KMS-11 (cell line): ENCODE data around the gene MED26.
A peak's percentile ranks its signal among the peaks of the same experiment; 100 is the strongest.
"Not testable (repeated sequence)": the region's sequence is repeated elsewhere in the genome, so short reads cannot be mapped to it uniquely, and the experiment has no call there.

ENCODE experiments used
- H2AFZ ChIP-seq: fragments of 200-600 bp; sonication (generic); 2 replicates; pipeline ENCODE4 v1.6.1; 2016; ENCODE audit warnings: antibody characterized with exemption, mixed run types, low read depth
- H3K27ac ChIP-seq: fragments of 200-600 bp; sonication (generic); 2 replicates; pipeline ENCODE4 v1.6.1; 2016; ENCODE audit warnings: mild to moderate bottlenecking, mixed run types
- H3K27me3 ChIP-seq: fragments of 200-600 bp; sonication (generic); 2 replicates; pipeline ENCODE4 v1.6.1; 2017; ENCODE audit warnings: mild to moderate bottlenecking, low read depth, mixed run types, moderate library complexity; ENCODE audit not compliant: insufficient read depth
- H3K36me3 ChIP-seq: fragments of 200-600 bp; sonication (generic); 2 replicates; pipeline ENCODE4 v1.6.1; 2017; ENCODE audit warnings: mild to moderate bottlenecking, mixed run types; ENCODE audit not compliant: insufficient read depth
- H3K4me1 ChIP-seq: fragments of 200-600 bp; sonication (generic); 2 replicates; pipeline ENCODE4 v1.6.1; 2016; ENCODE audit warnings: mild to moderate bottlenecking, low read depth, mixed run types; ENCODE audit not compliant: poor library complexity, severe bottlenecking
- H3K4me2 ChIP-seq: fragments of 200-600 bp; sonication (generic); 2 replicates; pipeline ENCODE4 v1.7.0; 2016; ENCODE audit warnings: mild to moderate bottlenecking, mixed run types
- H3K4me3 ChIP-seq: fragments of 200-600 bp; sonication (generic); IDR thresholded peaks from 2 replicates; pipeline ENCODE4 v1.6.1; 2017; ENCODE audit warnings: low read depth, low read length, mixed read lengths; ENCODE audit not compliant: insufficient read depth
- H3K79me2 ChIP-seq: fragments of 200-600 bp; sonication (generic); 2 replicates; pipeline ENCODE4 v1.6.1; 2016; ENCODE audit warnings: low read depth, mixed run types; ENCODE audit not compliant: insufficient read depth
- H3K9ac ChIP-seq: fragments of 200-600 bp; sonication (generic); 2 replicates; pipeline ENCODE4 v1.6.1; 2016; ENCODE audit warnings: mild to moderate bottlenecking, mixed run types
- H4K20me1 ChIP-seq: fragments of 200-600 bp; sonication (generic); 2 replicates; pipeline ENCODE4 v1.6.1; 2016; ENCODE audit warnings: mild to moderate bottlenecking, mixed run types; ENCODE audit not compliant: insufficient read depth
- TF ChIP-seq, protein P1 (sequence below): fragments of 200-600 bp; sonication (generic); conservative IDR thresholded peaks from 2 replicates; pipeline ENCODE4 v1.6.1; 2017; ENCODE audit warnings: low read depth, mild to moderate bottlenecking, antibody characterized with exemption, low read length, moderate library complexity, mixed read lengths

MED26 gene

DNA sequence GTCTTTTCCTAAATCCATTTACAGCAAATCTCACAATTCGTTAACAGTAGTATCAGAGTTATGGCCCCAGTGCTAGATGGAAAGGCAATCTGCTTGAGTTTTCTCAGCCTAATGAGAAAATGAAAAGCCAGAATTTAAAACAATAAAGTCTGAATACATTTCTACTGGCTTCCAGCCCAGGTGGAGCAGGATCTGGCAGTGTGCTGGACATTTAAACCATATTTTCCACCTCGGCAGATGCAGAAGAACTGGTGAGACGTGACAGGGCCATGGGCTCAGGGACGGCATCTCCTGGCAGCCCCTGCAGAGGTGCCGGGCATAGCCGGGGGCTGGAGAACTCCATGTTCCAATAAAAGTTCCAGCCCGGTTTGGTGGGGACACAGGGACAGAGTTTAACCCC lies 24.9 kb upstream of the MED26 start:
- Histone ChIP-seq H3K4me3 (no peak overlapping the region), H3K4me2 (no peak overlapping the region), H3K79me2 (peaks cover 4% of the 10 kb centered on the region; the same call in 1 of the 2 replicates), H3K36me3 (peaks cover 5% of the 10 kb centered on the region; the same call in 1 of the 2 replicates), H3K27ac (no peak overlapping the region), H4K20me1 (no peaks in the 10 kb centered on the region), H3K27me3 (no peaks in the 10 kb centered on the region), H3K4me1 (peaks cover 7% of the 10 kb centered on the region), H2AFZ (no peak overlapping the region), H3K9ac (no peak overlapping the region)
- TF ChIP-seq, protein P1, sequence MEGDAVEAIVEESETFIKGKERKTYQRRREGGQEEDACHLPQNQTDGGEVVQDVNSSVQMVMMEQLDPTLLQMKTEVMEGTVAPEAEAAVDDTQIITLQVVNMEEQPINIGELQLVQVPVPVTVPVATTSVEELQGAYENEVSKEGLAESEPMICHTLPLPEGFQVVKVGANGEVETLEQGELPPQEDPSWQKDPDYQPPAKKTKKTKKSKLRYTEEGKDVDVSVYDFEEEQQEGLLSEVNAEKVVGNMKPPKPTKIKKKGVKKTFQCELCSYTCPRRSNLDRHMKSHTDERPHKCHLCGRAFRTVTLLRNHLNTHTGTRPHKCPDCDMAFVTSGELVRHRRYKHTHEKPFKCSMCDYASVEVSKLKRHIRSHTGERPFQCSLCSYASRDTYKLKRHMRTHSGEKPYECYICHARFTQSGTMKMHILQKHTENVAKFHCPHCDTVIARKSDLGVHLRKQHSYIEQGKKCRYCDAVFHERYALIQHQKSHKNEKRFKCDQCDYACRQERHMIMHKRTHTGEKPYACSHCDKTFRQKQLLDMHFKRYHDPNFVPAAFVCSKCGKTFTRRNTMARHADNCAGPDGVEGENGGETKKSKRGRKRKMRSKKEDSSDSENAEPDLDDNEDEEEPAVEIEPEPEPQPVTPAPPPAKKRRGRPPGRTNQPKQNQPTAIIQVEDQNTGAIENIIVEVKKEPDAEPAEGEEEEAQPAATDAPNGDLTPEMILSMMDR: no peak

DNA sequence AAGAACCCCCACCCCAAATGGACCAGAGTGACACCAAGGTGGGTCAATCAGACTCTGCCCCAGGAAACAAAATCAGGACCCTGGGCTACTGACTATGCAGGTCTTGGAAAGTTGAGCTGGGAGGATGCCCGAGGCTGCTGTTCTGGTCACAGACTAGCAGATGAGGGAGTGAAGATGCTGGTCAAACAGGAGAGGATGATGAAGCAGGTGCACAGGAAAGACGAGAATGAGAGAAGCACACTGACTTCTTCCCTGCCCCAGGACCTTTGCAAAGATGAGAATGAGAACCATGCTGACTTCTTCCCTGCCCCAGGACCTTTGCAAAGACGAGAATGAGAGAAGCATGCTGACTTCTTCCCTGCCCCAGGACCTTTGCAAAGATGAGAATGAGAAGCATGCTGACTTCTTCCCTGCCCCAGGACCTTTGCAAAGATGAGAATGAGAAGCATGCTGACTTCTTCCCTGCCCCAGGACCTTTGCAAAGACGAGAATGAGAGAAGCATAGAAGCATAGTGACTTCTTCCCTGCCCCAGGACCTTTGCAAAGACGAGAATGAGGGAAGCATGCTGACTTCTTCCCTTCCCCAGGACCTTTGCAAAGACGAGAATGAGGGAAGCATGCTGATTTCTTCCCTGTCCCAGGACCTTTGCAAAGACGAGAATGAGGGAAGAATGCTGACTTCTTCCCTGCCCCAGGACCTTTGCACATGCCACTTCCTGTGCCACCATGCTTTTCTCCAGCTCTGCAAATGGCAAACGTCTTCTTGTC lies 23.6 kb upstream of the MED26 start:
- H3K27ac ChIP-seq, H3K36me3 ChIP-seq, H3K4me3 ChIP-seq, H3K27me3 ChIP-seq, H3K4me2 ChIP-seq, H2AFZ ChIP-seq, H4K20me1 ChIP-seq, H3K79me2 ChIP-seq, H3K9ac ChIP-seq: not testable (repeated sequence)
- H3K4me1 ChIP-seq: peaks cover 12% of the 10 kb centered on the region

DNA sequence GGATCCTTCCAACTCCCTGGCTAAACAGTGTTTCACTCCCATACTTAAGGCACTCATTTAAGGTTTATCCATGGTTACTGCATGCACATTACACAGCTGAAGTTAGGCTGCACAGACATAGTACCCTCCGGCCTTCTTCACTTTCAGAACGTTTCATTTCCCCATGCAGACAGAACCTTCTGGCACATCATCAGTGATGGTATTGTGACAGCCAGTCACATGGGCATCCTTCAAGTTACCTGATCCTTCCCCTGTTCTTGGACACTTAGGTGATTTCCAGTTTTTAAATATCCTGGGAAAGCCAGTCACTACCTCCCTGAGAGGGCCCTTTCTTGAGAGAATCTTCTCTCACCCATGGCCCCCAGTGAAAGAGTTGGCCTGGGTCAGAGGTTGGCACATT lies 22.8 kb upstream of the MED26 start:
- Histone ChIP-seq H3K27me3 (no peaks in the 10 kb centered on the region), H3K4me2 (no peak overlapping the region), H3K4me3 (no peak overlapping the region), H2AFZ (no peak overlapping the region), H3K27ac (no peak overlapping the region), H3K9ac (no peak overlapping the region), H3K4me1 (peaks cover 20% of the 10 kb centered on the region), H4K20me1 (no peaks in the 10 kb centered on the region), H3K79me2 (peaks cover 3% of the 10 kb centered on the region; the same call in 1 of the 2 replicates), H3K36me3 (peaks cover 5% of the 10 kb centered on the region; the same call in 1 of the 2 replicates)
- TF ChIP-seq, protein P1: no peak

DNA sequence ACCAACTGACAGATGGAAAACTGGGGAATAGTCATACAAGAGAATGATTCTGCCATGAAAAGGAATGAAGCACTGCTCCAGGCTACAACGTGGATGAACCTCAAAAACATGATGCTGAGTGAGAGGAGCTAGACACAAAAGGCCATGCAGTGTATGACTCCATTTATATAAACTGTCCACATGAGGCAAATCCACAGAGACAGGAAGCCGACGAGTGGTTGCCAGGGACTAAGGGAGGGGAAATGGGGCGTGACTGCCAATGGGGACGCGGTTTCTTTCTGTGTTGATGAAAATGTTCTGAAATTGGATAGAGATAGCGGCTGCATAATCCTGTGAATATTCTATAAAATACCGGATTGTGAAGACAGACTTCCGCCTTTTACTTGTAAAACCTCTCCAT lies 21.7 kb upstream of the MED26 start:
- no peaks in the 10 kb centered on the region for H4K20me1 ChIP-seq
- H3K36me3 ChIP-seq: peaks cover 5% of the 10 kb centered on the region; the same call in 1 of the 2 replicates
- no peak overlapping the region for H3K27ac ChIP-seq
- H3K79me2 ChIP-seq: peaks cover 14% of the 10 kb centered on the region; the same call in 1 of the 2 replicates
- no peak overlapping the region for H3K4me3 ChIP-seq
- H2AFZ ChIP-seq: no peak overlapping the region
- no peak overlapping the region for H3K4me2 ChIP-seq
- H3K4me1 ChIP-seq: peaks cover 31% of the 10 kb centered on the region
- no peaks in the 10 kb centered on the region for H3K27me3 ChIP-seq
- TF ChIP-seq, protein P1: no peak
- no peak overlapping the region for H3K9ac ChIP-seq

DNA sequence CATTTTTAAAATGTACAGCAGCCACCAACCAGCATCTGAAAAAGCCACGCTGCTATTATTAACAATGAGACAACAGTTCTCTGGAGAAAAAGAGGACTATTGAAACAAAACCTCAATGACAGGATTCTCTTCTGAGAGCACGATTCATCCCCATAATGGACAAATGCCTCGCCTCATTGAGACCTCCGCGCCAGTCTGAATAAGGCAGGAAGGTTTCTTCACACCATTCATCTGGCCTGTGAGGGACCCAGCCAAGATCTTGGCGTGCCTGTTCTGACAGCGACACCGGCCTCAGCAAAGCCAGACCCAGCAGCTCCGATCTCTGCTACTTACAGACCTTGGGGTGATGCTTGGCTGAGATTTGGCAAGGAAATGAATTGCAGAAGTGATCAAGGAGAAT lies 17.1 kb upstream of the MED26 start:
- H3K4me1 ChIP-seq: peaks cover 39% of the 10 kb centered on the region
- no peaks in the 10 kb centered on the region for H3K27me3 ChIP-seq
- H2AFZ ChIP-seq: no peak overlapping the region
- H3K27ac ChIP-seq: no peak overlapping the region; the same call in 1 of the 2 replicates
- H3K9ac ChIP-seq: no peak overlapping the region
- H4K20me1 ChIP-seq: no peaks in the 10 kb centered on the region
- peaks cover 44% of the 10 kb centered on the region for H3K79me2 ChIP-seq
- peak overlapping the region; percentile 62; the same call in 1 of the 2 replicates for H3K4me2 ChIP-seq
- H3K36me3 ChIP-seq: peaks cover 3% of the 10 kb centered on the region; the same call in 1 of the 2 replicates
- TF ChIP-seq, protein P1: no peak
- no peak overlapping the region for H3K4me3 ChIP-seq
